WTC11 (cell line): ENCODE results near the gene DOK4.

ENCODE experiments used
- CREB1 ChIP-seq: sonication (generic); formaldehyde crosslinking; IDR thresholded peaks from 2 replicates; pipeline ENCODE4 v1.8.0; 2023; ENCODE audit warnings: mild to moderate bottlenecking, missing genetic modification reagents
- FOXP1 ChIP-seq: sonication (generic); formaldehyde crosslinking; IDR thresholded peaks from 2 replicates; pipeline ENCODE4 v1.8.0; 2022; ENCODE audit warnings: missing genetic modification reagents, mild to moderate bottlenecking, moderate library complexity, borderline replicate concordance
- GABPB1 ChIP-seq: sonication (generic); formaldehyde crosslinking; IDR thresholded peaks from 2 replicates; pipeline ENCODE4 v1.8.1; 2023; ENCODE audit warnings: mild to moderate bottlenecking, missing genetic modification reagents
- NFYB ChIP-seq: sonication (generic); formaldehyde crosslinking; conservative IDR thresholded peaks from 2 replicates; pipeline ENCODE4 v1.8.0; 2022; ENCODE audit warnings: low read depth, missing genetic modification reagents
- TF ChIP-seq, protein P1 (sequence below): fragments of 200-600 bp; IDR thresholded peaks from 2 replicates; pipeline ENCODE4 v1.8.0; 2022; ENCODE audit warnings: antibody characterized with exemption
- TF ChIP-seq, protein P2 (sequence below): sonication (generic); formaldehyde crosslinking; IDR thresholded peaks from 2 replicates; pipeline ENCODE4 v1.8.0; 2022; ENCODE audit warnings: mild to moderate bottlenecking, missing genetic modification reagents
- TF ChIP-seq, protein P3 (sequence below): sonication (generic); formaldehyde crosslinking; IDR thresholded peaks from 2 replicates; pipeline ENCODE4 v1.8.1; 2022; ENCODE audit warnings: missing genetic modification reagents, borderline replicate concordance
- TF ChIP-seq, protein P4 (sequence below): sonication (generic); formaldehyde crosslinking; IDR thresholded peaks from 2 replicates; pipeline ENCODE4 v1.8.0; 2022; ENCODE audit warnings: mild to moderate bottlenecking, missing genetic modification reagents
- TF ChIP-seq, protein P5 (sequence below): sonication (generic); formaldehyde crosslinking; IDR thresholded peaks from 2 replicates; pipeline ENCODE4 v1.8.1; 2022; ENCODE audit warnings: low read depth, missing genetic modification reagents, borderline replicate concordance
- TF ChIP-seq, protein P6 (sequence below): sonication (generic); formaldehyde crosslinking; IDR thresholded peaks from 2 replicates; pipeline ENCODE4 v1.8.1; 2022; ENCODE audit warnings: mild to moderate bottlenecking, moderate library complexity, missing genetic modification reagents
- TF ChIP-seq, protein P7 (sequence below): sonication (generic); formaldehyde crosslinking; IDR thresholded peaks from 2 replicates; pipeline ENCODE4 v1.8.0; 2022; ENCODE audit warnings: mild to moderate bottlenecking, missing genetic modification reagents

DNA sequence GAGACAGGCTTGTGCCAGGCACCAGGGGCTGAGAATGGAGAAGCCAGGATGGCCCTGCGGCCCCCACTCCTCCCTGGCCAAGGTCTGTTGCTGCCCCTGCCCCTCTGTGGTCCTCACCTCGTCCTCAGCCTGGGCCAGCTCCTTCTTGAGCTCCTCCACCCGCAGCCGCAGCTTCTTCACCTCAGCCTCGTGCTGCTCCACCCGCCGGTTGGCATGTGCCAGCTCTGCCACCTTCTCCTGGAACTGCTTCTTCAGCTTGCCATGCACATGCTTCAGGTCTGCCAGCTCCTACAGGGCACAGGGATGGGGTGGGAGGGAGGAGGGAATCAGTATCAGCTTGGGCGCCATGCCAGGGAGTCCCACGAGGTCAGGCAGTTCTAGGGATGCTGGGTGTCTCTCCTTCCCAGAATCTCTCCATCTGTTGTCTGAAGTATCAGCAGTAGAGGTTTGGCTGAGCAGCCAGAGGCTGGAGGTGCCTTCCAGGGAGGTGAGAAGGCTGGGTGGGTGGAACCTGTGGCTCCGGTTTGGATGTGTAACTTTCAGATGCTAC, 30.0 kb upstream of the DOK4 start:
- TF ChIP-seq, protein P1, sequence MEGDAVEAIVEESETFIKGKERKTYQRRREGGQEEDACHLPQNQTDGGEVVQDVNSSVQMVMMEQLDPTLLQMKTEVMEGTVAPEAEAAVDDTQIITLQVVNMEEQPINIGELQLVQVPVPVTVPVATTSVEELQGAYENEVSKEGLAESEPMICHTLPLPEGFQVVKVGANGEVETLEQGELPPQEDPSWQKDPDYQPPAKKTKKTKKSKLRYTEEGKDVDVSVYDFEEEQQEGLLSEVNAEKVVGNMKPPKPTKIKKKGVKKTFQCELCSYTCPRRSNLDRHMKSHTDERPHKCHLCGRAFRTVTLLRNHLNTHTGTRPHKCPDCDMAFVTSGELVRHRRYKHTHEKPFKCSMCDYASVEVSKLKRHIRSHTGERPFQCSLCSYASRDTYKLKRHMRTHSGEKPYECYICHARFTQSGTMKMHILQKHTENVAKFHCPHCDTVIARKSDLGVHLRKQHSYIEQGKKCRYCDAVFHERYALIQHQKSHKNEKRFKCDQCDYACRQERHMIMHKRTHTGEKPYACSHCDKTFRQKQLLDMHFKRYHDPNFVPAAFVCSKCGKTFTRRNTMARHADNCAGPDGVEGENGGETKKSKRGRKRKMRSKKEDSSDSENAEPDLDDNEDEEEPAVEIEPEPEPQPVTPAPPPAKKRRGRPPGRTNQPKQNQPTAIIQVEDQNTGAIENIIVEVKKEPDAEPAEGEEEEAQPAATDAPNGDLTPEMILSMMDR, result no peak
- TF ChIP-seq, protein P2, sequence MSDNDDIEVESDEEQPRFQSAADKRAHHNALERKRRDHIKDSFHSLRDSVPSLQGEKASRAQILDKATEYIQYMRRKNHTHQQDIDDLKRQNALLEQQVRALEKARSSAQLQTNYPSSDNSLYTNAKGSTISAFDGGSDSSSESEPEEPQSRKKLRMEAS, result no peak
- TF ChIP-seq, protein P3, sequence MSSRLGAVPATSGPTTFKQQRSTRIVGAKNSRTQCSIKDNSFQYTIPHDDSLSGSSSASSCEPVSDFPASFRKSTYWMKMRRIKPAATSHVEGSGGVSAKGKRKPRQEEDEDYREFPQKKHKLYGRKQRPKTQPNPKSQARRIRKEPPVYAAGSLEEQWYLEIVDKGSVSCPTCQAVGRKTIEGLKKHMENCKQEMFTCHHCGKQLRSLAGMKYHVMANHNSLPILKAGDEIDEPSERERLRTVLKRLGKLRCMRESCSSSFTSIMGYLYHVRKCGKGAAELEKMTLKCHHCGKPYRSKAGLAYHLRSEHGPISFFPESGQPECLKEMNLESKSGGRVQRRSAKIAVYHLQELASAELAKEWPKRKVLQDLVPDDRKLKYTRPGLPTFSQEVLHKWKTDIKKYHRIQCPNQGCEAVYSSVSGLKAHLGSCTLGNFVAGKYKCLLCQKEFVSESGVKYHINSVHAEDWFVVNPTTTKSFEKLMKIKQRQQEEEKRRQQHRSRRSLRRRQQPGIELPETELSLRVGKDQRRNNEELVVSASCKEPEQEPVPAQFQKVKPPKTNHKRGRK (CRISPR knock-in tag), result no peak
- TF ChIP-seq, protein P4, sequence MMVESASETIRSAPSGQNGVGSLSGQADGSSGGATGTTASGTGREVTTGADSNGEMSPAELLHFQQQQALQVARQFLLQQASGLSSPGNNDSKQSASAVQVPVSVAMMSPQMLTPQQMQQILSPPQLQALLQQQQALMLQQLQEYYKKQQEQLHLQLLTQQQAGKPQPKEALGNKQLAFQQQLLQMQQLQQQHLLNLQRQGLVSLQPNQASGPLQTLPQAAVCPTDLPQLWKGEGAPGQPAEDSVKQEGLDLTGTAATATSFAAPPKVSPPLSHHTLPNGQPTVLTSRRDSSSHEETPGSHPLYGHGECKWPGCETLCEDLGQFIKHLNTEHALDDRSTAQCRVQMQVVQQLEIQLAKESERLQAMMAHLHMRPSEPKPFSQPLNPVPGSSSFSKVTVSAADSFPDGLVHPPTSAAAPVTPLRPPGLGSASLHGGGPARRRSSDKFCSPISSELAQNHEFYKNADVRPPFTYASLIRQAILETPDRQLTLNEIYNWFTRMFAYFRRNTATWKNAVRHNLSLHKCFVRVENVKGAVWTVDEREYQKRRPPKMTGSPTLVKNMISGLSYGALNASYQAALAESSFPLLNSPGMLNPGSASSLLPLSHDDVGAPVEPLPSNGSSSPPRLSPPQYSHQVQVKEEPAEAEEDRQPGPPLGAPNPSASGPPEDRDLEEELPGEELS (CRISPR knock-in tag), result no peak
- TF ChIP-seq FOXP1 (CRISPR knock-in tag) (no peak), CREB1 (no peak), GABPB1 (CRISPR knock-in tag) (no peak), NFYB (CRISPR knock-in tag) (no peak)
- TF ChIP-seq, protein P5, sequence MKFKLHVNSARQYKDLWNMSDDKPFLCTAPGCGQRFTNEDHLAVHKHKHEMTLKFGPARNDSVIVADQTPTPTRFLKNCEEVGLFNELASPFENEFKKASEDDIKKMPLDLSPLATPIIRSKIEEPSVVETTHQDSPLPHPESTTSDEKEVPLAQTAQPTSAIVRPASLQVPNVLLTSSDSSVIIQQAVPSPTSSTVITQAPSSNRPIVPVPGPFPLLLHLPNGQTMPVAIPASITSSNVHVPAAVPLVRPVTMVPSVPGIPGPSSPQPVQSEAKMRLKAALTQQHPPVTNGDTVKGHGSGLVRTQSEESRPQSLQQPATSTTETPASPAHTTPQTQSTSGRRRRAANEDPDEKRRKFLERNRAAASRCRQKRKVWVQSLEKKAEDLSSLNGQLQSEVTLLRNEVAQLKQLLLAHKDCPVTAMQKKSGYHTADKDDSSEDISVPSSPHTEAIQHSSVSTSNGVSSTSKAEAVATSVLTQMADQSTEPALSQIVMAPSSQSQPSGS (CRISPR knock-in tag), result no peak
- TF ChIP-seq, protein P6, sequence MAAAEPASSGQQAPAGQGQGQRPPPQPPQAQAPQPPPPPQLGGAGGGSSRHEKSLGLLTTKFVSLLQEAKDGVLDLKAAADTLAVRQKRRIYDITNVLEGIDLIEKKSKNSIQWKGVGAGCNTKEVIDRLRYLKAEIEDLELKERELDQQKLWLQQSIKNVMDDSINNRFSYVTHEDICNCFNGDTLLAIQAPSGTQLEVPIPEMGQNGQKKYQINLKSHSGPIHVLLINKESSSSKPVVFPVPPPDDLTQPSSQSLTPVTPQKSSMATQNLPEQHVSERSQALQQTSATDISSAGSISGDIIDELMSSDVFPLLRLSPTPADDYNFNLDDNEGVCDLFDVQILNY (CRISPR knock-in tag), result no peak
- TF ChIP-seq, protein P7, sequence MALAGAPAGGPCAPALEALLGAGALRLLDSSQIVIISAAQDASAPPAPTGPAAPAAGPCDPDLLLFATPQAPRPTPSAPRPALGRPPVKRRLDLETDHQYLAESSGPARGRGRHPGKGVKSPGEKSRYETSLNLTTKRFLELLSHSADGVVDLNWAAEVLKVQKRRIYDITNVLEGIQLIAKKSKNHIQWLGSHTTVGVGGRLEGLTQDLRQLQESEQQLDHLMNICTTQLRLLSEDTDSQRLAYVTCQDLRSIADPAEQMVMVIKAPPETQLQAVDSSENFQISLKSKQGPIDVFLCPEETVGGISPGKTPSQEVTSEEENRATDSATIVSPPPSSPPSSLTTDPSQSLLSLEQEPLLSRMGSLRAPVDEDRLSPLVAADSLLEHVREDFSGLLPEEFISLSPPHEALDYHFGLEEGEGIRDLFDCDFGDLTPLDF, result no peak
